OCI-LY1 (cell line): ENCODE results near the gene RPRD1A.

Source experiments
- H2AFZ ChIP-seq: fragments of 200-600 bp; sonication (generic), shearing (Covaris generic); 2 replicates; pipeline ENCODE4 v1.6.0; 2014; ENCODE audit warnings: antibody characterized with exemption, mild to moderate bottlenecking, low read length
- H3F3A ChIP-seq: fragments of 200-600 bp; sonication (generic), shearing (Covaris generic); 2 replicates; pipeline ENCODE4 v1.6.0; 2014; ENCODE audit warnings: mild to moderate bottlenecking, antibody characterized with exemption, low read length, moderate library complexity; ENCODE audit not compliant: insufficient read depth
- H3K27ac ChIP-seq: fragments of 200-600 bp; sonication (generic); 2 replicates; pipeline ENCODE4 v1.5.1; 2014; ENCODE audit warnings: low read length, mixed run types, mild to moderate bottlenecking, low read depth; ENCODE audit not compliant: poor library complexity, severe bottlenecking
- H3K27me3 ChIP-seq: fragments of 200-600 bp; sonication (generic); 2 replicates; pipeline ENCODE4 v1.6.0; 2014; ENCODE audit warnings: antibody characterized with exemption, mild to moderate bottlenecking, low read length, moderate library complexity; ENCODE audit not compliant: insufficient read depth
- H3K36me3 ChIP-seq: fragments of 200-600 bp; sonication (generic); 2 replicates; pipeline ENCODE4 v1.6.1; 2014; ENCODE audit warnings: mild to moderate bottlenecking, antibody characterized with exemption, low read length, moderate library complexity, mixed read lengths; ENCODE audit not compliant: insufficient read depth
- H3K4me1 ChIP-seq: fragments of 200-600 bp; sonication (generic); 2 replicates; pipeline ENCODE4 v1.5.1; 2014; ENCODE audit warnings: mild to moderate bottlenecking, low read length, moderate library complexity; ENCODE audit not compliant: insufficient read depth, severe bottlenecking
- H3K4me2 ChIP-seq: fragments of 200-600 bp; sonication (generic), shearing (Covaris generic); 2 replicates; pipeline ENCODE4 v1.6.1; 2014; ENCODE audit warnings: low read length
- H3K4me3 ChIP-seq: fragments of 200-600 bp; sonication (generic); 2 replicates; pipeline ENCODE4 v1.5.1; 2014; ENCODE audit warnings: low read length, low read depth, mild to moderate bottlenecking, mixed read lengths; ENCODE audit not compliant: poor library complexity, severe bottlenecking
- H3K79me2 ChIP-seq: fragments of 200-600 bp; shearing (Covaris generic); 2 replicates; pipeline ENCODE4 v1.6.1; 2016; ENCODE audit warnings: mixed run types, low read length, mixed read lengths; ENCODE audit not compliant: insufficient read depth
- H3K9ac ChIP-seq: fragments of 200-600 bp; sonication (generic), shearing (Covaris generic); 2 replicates; pipeline ENCODE4 v1.6.1; 2014; ENCODE audit warnings: mild to moderate bottlenecking, low read length, mixed read lengths
- H3K9me2 ChIP-seq: fragments of 200-600 bp; sonication (generic), shearing (Covaris generic); 2 replicates; pipeline ENCODE4 v1.6.1; 2014; ENCODE audit warnings: low read depth, mild to moderate bottlenecking, low read length, mixed read lengths
- H3K9me3 ChIP-seq: fragments of 200-600 bp; shearing (Covaris generic); 2 replicates; pipeline ENCODE4 v1.6.1; 2014; ENCODE audit warnings: low read length, mixed read lengths
- H4K20me1 ChIP-seq: fragments of 200-600 bp; sonication (generic), shearing (Covaris generic); 2 replicates; pipeline ENCODE4 v1.6.0; 2016; ENCODE audit warnings: mild to moderate bottlenecking, low read length; ENCODE audit not compliant: insufficient read depth
- EZH2 ChIP-seq: fragments of 200-600 bp; sonication (generic), shearing (Covaris generic); IDR thresholded peaks from 2 replicates; pipeline ENCODE4 v1.8.0; 2017; ENCODE audit warnings: borderline replicate concordance, mixed run types, mild to moderate bottlenecking, antibody characterized with exemption, low read length, moderate library complexity, mixed read lengths
- TF ChIP-seq, protein P1 (sequence below): fragments of 200-600 bp; sonication (generic), shearing (Covaris generic); IDR thresholded peaks from 2 replicates; pipeline ENCODE4 v1.5.1; 2017; ENCODE audit warnings: mild to moderate bottlenecking, antibody characterized with exemption, low read length, moderate library complexity, mixed read lengths

The RPRD1A gene

DNA sequence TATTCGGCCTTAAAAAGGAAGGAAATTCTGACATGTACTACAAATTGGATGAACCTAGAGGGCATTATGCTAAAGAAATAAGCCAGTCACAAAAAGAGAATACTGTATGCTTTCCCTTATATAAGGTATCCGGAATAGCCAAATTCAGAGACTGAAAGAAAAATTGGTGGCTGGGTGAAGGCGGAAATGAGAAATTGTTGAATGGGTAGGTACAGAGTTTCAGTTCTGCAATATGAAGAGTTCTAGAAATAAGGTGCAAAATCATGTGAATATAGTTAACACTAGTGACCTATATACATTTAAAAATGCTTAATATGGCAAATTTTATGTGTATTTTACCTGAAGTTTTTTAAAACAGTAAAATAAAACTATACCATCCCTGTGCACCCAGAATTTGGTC is 51.7 kb downstream of the RPRD1A start:
- Histone ChIP-seq H3K27me3 (no peaks in the 10 kb centered on the region), H3K9me3 (no peaks in the 10 kb centered on the region), H4K20me1 (no peaks in the 10 kb centered on the region), H3K4me1 (peaks cover 9% of the 10 kb centered on the region), H2AFZ (no peak overlapping the region), H3K27ac (no peak overlapping the region), H3K36me3 (no peaks in the 10 kb centered on the region), H3F3A (no peaks in the 10 kb centered on the region), H3K9me2 (no peaks in the 10 kb centered on the region), H3K9ac (no peak overlapping the region), H3K4me3 (no peak overlapping the region), H3K79me2 (no peaks in the 10 kb centered on the region), H3K4me2 (0 out of 2 replicates have a peak overlapping the region, but pooled peaks have one; percentile 30)
- TF ChIP-seq, protein P1, sequence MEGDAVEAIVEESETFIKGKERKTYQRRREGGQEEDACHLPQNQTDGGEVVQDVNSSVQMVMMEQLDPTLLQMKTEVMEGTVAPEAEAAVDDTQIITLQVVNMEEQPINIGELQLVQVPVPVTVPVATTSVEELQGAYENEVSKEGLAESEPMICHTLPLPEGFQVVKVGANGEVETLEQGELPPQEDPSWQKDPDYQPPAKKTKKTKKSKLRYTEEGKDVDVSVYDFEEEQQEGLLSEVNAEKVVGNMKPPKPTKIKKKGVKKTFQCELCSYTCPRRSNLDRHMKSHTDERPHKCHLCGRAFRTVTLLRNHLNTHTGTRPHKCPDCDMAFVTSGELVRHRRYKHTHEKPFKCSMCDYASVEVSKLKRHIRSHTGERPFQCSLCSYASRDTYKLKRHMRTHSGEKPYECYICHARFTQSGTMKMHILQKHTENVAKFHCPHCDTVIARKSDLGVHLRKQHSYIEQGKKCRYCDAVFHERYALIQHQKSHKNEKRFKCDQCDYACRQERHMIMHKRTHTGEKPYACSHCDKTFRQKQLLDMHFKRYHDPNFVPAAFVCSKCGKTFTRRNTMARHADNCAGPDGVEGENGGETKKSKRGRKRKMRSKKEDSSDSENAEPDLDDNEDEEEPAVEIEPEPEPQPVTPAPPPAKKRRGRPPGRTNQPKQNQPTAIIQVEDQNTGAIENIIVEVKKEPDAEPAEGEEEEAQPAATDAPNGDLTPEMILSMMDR, result no peak
- TF ChIP-seq EZH2, result no peak

DNA sequence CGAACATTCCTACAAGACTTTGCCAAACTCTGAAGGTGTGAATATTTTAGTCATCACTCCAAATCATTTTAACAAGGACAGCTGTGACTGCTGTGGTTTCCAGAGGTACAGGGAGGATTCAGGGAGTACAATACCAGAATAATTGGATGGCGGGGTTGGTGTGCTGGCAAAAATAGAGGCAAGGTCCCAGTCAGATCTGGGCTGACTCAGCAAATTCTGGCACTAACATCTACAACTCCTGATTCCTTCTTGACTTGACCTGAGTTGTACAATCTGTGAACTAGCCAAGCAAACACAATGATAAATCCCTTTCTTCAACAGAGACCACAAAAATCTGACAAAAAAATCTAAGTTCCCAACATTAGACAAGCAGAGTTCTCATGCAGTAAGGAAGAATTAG is 54.5 kb downstream of the RPRD1A start:
- Histone ChIP-seq H3K4me1 (peaks cover 9% of the 10 kb centered on the region), H3F3A (no peaks in the 10 kb centered on the region), H4K20me1 (no peaks in the 10 kb centered on the region), H3K79me2 (no peaks in the 10 kb centered on the region), H3K27ac (no peak overlapping the region), H3K9me2 (no peaks in the 10 kb centered on the region), H2AFZ (no peak overlapping the region), H3K9me3 (no peaks in the 10 kb centered on the region), H3K9ac (no peak overlapping the region), H3K4me3 (no peak overlapping the region), H3K27me3 (no peaks in the 10 kb centered on the region), H3K4me2 (no peak overlapping the region), H3K36me3 (no peaks in the 10 kb centered on the region)
- TF ChIP-seq, protein P1, result no peak
- no peak for TF ChIP-seq EZH2

DNA sequence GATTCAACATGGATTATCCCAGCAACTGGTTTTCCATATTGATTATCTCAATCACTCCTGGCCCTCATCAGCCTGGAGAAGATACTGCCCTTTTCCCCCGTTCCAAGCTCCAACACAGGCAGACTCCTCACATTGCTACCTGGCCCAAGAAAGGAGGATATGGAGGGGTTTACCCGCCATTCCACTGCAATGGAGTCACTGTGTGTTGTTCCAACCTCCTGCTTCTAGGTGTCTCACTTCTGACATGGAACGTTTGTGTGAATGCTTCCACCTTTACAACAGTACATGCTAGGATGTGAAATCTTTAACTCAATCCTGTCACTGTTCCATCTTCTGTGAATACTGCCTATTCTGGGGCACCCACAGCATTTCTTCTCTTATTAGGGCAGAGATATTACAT is 58.1 kb downstream of the RPRD1A start:
- no peak overlapping the region for H3K4me2 ChIP-seq
- no peaks in the 10 kb centered on the region for H3K27me3 ChIP-seq
- H3K79me2 ChIP-seq, result no peaks in the 10 kb centered on the region
- no peaks in the 10 kb centered on the region for H3K36me3 ChIP-seq
- no peak for TF ChIP-seq EZH2
- TF ChIP-seq, protein P1, result no peak
- H4K20me1 ChIP-seq, result no peaks in the 10 kb centered on the region
- H3K4me1 ChIP-seq, result no peaks in the 10 kb centered on the region
- no peak overlapping the region for H3K27ac ChIP-seq
- H3K9me3 ChIP-seq, result no peaks in the 10 kb centered on the region
- H3F3A ChIP-seq, result no peaks in the 10 kb centered on the region
- no peak overlapping the region for H3K4me3 ChIP-seq
- H3K9me2 ChIP-seq, result no peaks in the 10 kb centered on the region
- H3K9ac ChIP-seq, result no peak overlapping the region
- no peak overlapping the region for H2AFZ ChIP-seq
